Hepatocyte (in vitro differentiated cells): ENCODE results near the gene UBR3.

Experiments
- CTCF ChIP-seq: fragments of 200-600 bp; sonication (generic); IDR thresholded peaks from 2 replicates; pipeline ENCODE4 v1.5.1; 2016; ENCODE audit warnings: antibody characterized with exemption, mild to moderate bottlenecking; ENCODE audit not compliant: poor library complexity
- EZH2 ChIP-seq: fragments of 200-600 bp; sonication (generic); IDR thresholded peaks from 2 replicates; pipeline ENCODE4 v1.6.1; 2016; ENCODE audit warnings: antibody characterized with exemption, mild to moderate bottlenecking, borderline replicate concordance
- EZH2phosphoT487 ChIP-seq: fragments of 200-600 bp; sonication (generic); IDR thresholded peaks from one replicate; pipeline ENCODE4 v1.6.1; 2018; ENCODE audit warnings: antibody characterized with exemption, mild to moderate bottlenecking, low read depth, moderate library complexity; ENCODE audit not compliant: unreplicated experiment, severe bottlenecking

- TF ChIP-seq CTCF, result no peak
- TF ChIP-seq EZH2, result no peak
- TF ChIP-seq EZH2phosphoT487, result no peak
Measured at GRCh38 chr2:169838743-169839489, 11.7 kb downstream of the UBR3 start.
